ENCODE results near the gene AIM2. TPM values are rescaled to one million over a fixed set of nuclear protein-coding genes. Genes with fewer than 3 reads are reported as not detected.
"Not testable (repeated sequence)": the region's sequence is repeated elsewhere in the genome, so short reads cannot be mapped to it uniquely, and the experiment has no call there.

Gene AIM2
- total RNA-seq, 4 donors from 2014 or later: not detected

DNA sequence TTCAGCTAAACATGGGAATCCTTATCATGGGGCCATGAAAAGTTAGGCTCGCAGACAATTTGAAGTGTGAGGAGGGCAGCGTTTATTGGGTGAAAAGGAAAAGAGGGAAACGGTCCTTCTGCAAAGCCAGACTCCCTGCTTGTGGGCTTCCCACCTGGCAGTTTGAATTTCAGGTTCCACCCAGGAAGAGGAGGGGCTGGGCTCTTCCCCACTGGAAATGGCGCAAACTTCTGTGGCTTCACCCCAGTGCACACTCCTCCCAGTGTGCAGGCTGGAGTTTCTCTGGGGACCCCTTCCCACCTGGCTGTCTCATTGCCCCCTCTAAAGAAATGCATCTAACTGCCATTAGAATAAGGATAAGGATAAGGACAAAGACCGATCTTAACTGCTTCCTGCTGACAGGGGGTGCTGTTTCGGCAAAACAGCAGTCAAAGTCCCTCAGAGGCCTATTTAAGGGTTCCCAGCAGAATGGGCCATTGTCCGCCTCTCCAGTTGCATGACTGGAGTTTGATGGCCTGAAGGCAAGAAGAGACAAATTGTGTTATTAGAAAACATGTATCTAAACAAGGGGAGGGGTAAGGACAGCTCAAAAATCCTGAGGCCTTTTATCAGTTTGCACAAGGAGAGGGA, 20.4 kb downstream of the AIM2 start:
- Histone ChIP-seq H3K27ac (no peak overlapping the region), H3K4me3 (no peak overlapping the region), H3K36me3 (no peaks in the 10 kb centered on the region), H3K4me1 (no peaks in the 10 kb centered on the region), H3K9me3 (no peaks in the 10 kb centered on the region), H3K27me3 (no peaks in the 10 kb centered on the region)
- no peak for ATAC-seq
- intact Hi-C loops (cut with DNase I; ENCODE audit: low total_unique reads): no loop called here
- DNase-seq: no peak
- in situ Hi-C loops (cut with MboI; ENCODE audit: low sequenced_read_pairs in 4 of 4): loop anchor here in 1 of 4 donors (25.0 kb wide), 1 partner anchor 844 kb away; no protein-coding TSS in a partner anchor
- TF ChIP-seq, protein P1, sequence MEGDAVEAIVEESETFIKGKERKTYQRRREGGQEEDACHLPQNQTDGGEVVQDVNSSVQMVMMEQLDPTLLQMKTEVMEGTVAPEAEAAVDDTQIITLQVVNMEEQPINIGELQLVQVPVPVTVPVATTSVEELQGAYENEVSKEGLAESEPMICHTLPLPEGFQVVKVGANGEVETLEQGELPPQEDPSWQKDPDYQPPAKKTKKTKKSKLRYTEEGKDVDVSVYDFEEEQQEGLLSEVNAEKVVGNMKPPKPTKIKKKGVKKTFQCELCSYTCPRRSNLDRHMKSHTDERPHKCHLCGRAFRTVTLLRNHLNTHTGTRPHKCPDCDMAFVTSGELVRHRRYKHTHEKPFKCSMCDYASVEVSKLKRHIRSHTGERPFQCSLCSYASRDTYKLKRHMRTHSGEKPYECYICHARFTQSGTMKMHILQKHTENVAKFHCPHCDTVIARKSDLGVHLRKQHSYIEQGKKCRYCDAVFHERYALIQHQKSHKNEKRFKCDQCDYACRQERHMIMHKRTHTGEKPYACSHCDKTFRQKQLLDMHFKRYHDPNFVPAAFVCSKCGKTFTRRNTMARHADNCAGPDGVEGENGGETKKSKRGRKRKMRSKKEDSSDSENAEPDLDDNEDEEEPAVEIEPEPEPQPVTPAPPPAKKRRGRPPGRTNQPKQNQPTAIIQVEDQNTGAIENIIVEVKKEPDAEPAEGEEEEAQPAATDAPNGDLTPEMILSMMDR (IDR thresholded peaks at IDR 0.05 in 4 of 5, conservative IDR thresholded peaks at IDR 0.05 in 1 of 5): no peak
- TF ChIP-seq POLR2A (IDR thresholded peaks at IDR 0.05): no peak

DNA sequence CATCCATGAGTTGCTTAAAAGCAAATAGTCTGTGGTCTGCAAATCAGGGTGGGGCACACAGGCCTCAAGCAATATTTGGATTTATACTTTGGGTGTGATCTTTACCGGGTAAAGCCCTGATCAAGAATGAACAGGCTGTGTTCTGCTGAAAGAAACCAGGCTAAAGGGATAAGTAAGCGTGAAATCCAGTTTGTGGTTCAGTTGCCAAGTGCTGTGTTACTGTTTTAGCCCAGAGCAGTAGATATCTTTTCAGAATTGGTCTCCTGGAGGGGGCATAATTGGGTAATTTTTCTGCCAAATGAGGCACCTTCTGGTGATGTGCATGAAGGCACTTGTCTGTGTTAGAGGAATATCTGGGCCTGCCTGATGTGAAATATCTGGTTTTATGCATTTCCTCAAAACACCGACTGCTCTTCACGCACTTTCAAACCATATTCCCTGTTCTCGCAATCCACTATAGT, 21.4 kb downstream of the AIM2 start:
- intact Hi-C loops (cut with DNase I; ENCODE audit: low total_unique reads) (no loop called here), in situ Hi-C loops (cut with MboI; ENCODE audit: low sequenced_read_pairs in 4 of 4) (loop anchor here in 1 of 4 donors (25.0 kb wide), 1 partner anchor 843 kb away; no protein-coding TSS in a partner anchor)
- no peak for DNase-seq
- no peak for TF ChIP-seq POLR2A (IDR thresholded peaks at IDR 0.05)
- TF ChIP-seq, protein P1 (IDR thresholded peaks at IDR 0.05 in 4 of 5, conservative IDR thresholded peaks at IDR 0.05 in 1 of 5): no peak
- no peak overlapping the region for H3K4me3 ChIP-seq
- no peaks in the 10 kb centered on the region for H3K27me3 ChIP-seq
- no peaks in the 10 kb centered on the region for H3K4me1 ChIP-seq
- H3K36me3 ChIP-seq: no peaks in the 10 kb centered on the region
- peak in 1 of 2 donors; percentile 24 for ATAC-seq
- no peaks in the 10 kb centered on the region for H3K9me3 ChIP-seq
- H3K27ac ChIP-seq: no peak overlapping the region

DNA sequence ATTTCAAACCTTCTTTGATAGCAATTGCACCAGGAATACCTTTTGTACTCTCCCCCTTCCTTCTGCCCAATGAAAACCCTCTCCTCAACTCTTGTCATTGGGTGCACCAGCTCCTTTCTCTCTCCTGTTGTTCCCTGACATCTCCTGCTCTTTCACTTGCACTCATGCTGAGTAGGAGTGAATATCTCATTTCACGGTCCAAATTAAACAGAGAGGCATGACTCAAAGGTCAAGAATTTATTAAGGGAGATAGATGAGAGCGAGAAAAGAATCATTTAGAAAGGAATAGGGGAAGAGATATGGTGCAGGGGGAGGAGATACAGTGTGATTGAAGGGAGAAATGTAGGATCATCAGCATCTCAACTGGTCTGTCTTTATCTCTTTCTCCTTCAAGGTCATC, 22.1 kb downstream of the AIM2 start:
- Histone ChIP-seq H3K4me3 (no peak overlapping the region), H3K9me3 (no peaks in the 10 kb centered on the region), H3K4me1 (no peaks in the 10 kb centered on the region), H3K27ac (no peak overlapping the region), H3K36me3 (no peaks in the 10 kb centered on the region), H3K27me3 (no peaks in the 10 kb centered on the region)
- intact Hi-C loops (cut with DNase I; ENCODE audit: low total_unique reads) (no loop called here), in situ Hi-C loops (cut with MboI; ENCODE audit: low sequenced_read_pairs in 4 of 4) (loop anchor here in 1 of 4 donors (25.0 kb wide), 1 partner anchor 842 kb away; no protein-coding TSS in a partner anchor)
- DNase-seq: no peak
- TF ChIP-seq, protein P1 (IDR thresholded peaks at IDR 0.05 in 4 of 5, conservative IDR thresholded peaks at IDR 0.05 in 1 of 5): no peak
- TF ChIP-seq POLR2A (IDR thresholded peaks at IDR 0.05): no peak
- no peak for ATAC-seq

DNA sequence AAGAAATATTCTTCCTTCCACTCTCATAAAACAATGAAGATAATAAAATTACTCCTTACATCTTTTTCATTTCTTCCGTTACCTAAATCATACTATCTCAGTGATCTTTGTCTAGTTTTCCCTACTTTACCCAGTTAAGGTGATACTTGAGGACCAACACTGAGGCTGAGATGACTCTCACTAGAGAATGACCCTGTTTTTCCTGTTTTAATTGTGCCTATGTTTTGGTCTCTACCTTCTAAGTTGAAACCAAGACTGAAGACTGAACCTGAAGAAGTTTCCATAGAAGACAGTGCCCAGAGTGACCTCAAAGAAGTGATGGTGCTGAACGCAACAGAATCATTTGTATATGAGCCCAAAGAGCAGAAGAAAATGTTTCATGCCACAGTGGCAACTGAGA, 25.1 kb downstream of the AIM2 start:
- Histone ChIP-seq H3K9me3 (no peaks in the 10 kb centered on the region), H3K36me3 (no peaks in the 10 kb centered on the region), H3K27ac (no peak overlapping the region), H3K4me3 (no peak overlapping the region), H3K27me3 (no peaks in the 10 kb centered on the region), H3K4me1 (no peaks in the 10 kb centered on the region)
- TF ChIP-seq, protein P1 (IDR thresholded peaks at IDR 0.05 in 4 of 5, conservative IDR thresholded peaks at IDR 0.05 in 1 of 5): no peak
- TF ChIP-seq POLR2A (IDR thresholded peaks at IDR 0.05): no peak
- DNase-seq (no peak), ATAC-seq (no peak)
- in situ Hi-C loops (cut with MboI; ENCODE audit: low sequenced_read_pairs in 4 of 4): loop anchor here in 1 of 4 donors (25.0 kb wide), 1 partner anchor 839 kb away; no protein-coding TSS in a partner anchor
- intact Hi-C loops (cut with DNase I; ENCODE audit: low total_unique reads): no loop called here

DNA sequence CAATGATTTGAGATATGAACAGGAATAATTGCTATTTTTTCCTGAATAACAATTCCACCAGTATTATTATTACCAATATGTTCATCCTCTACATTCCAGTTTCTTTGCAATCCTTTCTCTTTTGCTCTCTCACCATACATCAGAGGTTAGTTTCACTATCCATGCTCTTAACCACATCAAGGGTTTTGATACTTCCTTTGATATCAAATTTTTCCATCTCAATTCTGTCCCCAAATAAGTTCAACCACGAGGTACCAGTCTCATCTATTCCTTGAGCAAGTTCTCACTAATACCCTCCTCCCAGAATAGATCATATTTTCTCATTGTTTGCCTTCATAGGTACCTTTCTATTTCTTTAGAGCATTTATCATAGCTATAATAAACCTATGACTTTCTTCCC, 30.1 kb downstream of the AIM2 start:
- H3K9me3 ChIP-seq; H3K4me3 ChIP-seq; in situ Hi-C loops (cut with MboI; ENCODE audit: low sequenced_read_pairs in 4 of 4); intact Hi-C loops (cut with DNase I; ENCODE audit: low total_unique reads); H3K27me3 ChIP-seq; H3K27ac ChIP-seq; DNase-seq; ATAC-seq; H3K36me3 ChIP-seq; H3K4me1 ChIP-seq: not testable (repeated sequence)

All from gastrocnemius medialis (tissue), 4 donors.